ENCODE data around the gene DAPL1.
"Not testable (repeated sequence)": the region's sequence is repeated elsewhere in the genome, so short reads cannot be mapped to it uniquely, and the experiment has no call there.

Gene DAPL1

GRCh38 chr2:158822193-158822592 is 27.1 kb downstream of the DAPL1 start:
- DNase-seq (ENCODE audit: low read depth, low spot score), result no peak

DNA sequence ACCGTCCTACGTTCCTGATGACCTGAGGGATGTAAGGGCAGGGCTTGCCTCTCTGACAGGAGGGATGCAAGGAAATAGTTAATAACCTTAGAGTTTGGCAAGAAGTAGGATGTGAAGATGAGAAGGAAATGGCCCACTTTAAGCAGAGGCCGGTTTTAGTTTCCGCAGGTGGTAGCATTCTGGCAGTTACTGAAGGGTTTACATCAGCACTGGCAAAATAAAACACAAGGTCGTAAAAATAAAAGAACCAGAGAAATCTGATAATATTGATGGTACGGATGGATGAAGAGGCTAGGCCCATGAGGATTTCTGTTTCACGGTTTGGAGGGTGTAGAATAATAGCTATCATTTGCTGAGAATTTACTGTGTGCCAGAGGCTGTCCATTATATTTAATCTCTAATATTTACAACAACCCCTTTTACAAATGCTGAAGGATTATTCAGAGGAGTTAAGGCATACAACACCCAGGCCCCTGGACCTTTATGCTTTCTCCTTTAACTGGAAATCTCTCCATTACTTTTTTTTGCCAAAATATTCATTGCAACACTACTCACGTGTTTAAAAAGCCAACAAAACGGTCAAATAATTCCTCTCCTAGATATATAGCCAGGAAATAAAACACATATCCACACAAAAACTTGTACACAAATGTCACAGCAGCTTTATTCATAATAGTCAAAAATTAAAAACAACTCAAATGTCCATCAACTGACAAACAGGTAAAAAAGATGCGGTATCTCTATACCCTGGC is 28.5 kb downstream of the DAPL1 start:
- DNase-seq (ENCODE audit: low read depth, low spot score), result no peak

- DNase-seq (ENCODE audit: low read depth, low spot score), result no peak
Measured at GRCh38 chr2:158825021-158825420, 29.9 kb downstream of the DAPL1 start.

DNA sequence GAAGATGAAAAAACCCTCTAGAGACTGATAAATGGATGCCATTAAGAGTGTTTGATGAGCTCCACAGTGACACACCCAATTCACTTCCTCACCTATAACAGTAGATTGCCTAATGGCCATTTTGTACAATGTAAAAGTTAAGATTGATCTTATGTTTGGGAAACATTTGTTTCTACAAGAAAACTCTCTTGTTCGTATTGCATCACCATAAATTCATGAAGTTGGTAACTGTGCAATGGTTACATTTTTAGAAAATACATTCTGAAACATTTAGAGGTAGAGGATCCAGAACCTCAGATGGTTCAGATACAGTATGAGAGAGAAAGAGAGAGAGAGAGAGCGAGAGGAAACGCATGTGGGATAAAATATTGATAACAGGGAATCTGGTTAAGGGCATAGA is 31.8 kb downstream of the DAPL1 start:
- DNase-seq (ENCODE audit: low read depth, low spot score), result no peak

GRCh38 chr2:158828378-158829164 is 33.5 kb downstream of the DAPL1 start:
- no peak for DNase-seq (ENCODE audit: low read depth, low spot score)

- no peak for DNase-seq (ENCODE audit: low read depth, low spot score)
Measured at GRCh38 chr2:158829167-158829566, 34.0 kb downstream of the DAPL1 start.

DNA sequence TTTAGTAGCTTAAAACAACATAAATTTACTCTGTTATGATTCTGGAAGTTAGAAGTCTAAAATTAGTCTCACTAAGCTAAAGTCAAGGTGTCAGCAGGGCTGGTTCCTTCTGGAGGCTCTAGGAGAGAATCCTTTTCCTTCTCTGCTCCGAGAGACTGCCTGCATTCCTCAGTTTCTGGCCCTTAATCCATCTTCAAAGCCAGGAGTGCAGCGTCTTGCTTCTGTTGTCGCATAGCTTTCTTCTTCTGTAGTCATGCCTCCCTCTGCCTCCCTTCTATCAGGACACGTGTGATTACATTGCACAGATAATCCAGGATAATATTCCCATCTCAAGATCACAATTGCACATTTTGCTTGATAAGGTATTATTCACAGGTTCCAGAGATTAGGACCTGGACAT is 35.1 kb downstream of the DAPL1 start:
- DNase-seq (ENCODE audit: low read depth, low spot score), result no peak

DNA sequence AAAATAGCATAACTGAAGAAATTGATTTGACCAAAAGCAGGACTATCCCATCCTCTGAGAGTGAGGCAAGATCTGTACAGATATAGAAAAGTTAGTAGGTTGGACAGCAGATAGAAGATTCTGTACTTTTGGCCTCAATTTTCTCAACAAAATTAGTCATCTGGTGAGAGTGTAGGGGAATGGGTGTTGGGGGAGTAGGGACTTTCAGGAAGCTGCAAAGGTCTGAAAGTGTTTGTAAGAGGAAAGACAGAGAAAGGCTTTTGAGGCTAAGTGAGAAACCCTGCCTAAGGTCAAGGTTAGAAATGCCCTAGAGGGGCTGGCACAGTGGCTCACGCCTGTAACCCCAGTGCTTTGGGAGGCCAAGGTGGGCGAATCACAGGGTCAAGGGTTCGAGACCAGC is 40.3 kb downstream of the DAPL1 start:
- no peak for DNase-seq (ENCODE audit: low read depth, low spot score)

- DNase-seq (ENCODE audit: low read depth, low spot score), result no peak
Measured at GRCh38 chr2:158837645-158838044, 42.5 kb downstream of the DAPL1 start.

GRCh38 chr2:158841850-158842249 is 46.7 kb downstream of the DAPL1 start:
- DNase-seq (ENCODE audit: low read depth, low spot score), result no peak

GRCh38 chr2:158845444-158845843 is 50.3 kb downstream of the DAPL1 start:
- DNase-seq (ENCODE audit: low read depth, low spot score), result no peak

DNA sequence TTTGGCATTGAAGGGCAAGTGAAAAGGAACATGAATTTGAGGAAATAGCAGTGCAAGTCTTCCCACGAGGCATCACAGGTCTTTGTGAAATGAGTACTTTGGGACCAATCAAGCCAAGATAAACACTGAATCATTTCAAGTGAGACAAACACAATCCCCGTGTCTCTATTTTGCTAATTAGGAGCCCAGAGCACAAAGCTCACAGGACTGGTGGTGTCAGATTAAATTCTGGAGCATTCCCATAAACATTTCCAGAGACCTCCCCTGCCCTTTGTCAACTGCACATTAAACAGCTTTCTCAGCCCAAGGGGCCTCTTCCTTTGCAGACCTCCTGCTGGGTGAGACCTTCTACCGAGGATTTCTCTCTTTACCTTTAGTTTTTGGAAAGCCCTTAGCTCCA is 50.7 kb downstream of the DAPL1 start:
- DNase-seq (ENCODE audit: low read depth, low spot score), result no peak

- not testable (repeated sequence) for DNase-seq (ENCODE audit: low read depth, low spot score)
Measured at GRCh38 chr2:158847526-158847925, 52.4 kb downstream of the DAPL1 start.

DNA sequence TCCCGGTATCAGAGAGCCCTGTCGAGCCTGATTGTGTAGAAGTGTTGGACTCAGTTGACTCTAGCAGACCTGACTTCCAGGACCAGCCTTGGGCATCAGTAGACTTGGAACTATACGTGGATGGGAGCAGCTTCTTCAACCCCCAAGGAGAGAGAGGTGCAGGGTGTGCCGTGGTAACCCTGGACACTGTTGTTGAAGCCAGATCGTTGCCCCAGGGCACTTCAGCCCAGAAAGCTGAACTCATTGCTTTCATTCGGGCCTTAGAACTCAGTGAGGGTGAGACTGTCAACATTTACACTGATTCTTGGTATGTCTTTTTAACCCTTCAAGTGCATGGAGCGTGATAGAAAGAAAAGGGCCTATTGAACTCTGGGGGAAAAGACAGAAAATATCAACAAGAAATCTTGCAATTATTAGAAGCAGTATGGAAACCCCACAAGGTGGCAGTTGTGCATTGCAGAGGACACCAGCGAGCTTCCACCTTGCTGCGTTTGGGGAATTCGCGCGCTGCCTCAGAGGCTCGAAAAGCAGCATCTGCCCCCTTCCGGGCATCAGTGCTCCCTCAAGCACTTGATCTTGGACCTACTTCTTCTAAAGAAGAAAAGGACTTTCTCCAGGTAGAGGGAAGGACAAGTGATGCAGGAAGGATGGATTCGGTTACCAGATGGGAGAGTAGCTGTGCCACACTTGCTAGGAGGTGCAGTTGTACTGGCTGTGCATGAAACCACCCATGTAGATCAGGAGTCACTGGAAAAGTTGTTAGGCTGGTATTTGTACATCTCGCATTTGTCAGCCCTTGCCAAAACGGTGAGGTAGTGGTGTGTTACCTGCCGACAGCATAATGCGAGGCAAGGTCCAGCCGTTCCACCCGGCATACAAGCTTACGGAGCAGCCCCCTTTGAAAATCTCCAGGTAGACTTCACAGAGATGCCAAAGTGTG is 53.2 kb downstream of the DAPL1 start:
- DNase-seq (ENCODE audit: low read depth, low spot score), result not testable (repeated sequence)

- not testable (repeated sequence) for DNase-seq (ENCODE audit: low read depth, low spot score)
Measured at GRCh38 chr2:158860179-158860578, 65.1 kb downstream of the DAPL1 start.

GRCh38 chr2:158861626-158862025 is 66.5 kb downstream of the DAPL1 start:
- not testable (repeated sequence) for DNase-seq (ENCODE audit: low read depth, low spot score)

- not testable (repeated sequence) for DNase-seq (ENCODE audit: low read depth, low spot score)
Measured at GRCh38 chr2:158865469-158865868, 70.4 kb downstream of the DAPL1 start.
